SK-N-SH (cell line): ENCODE measurements around the gene CHST1. TPM values are rescaled to one million over a fixed set of nuclear protein-coding genes. Genes with fewer than 3 reads are reported as not detected.

Experiments used
- CTCF ChIA-PET: fragments of 300-600, 350-600 bp; formaldehyde crosslinking; extraction: SDS; loops from one replicate; lab custom pipeline; 2021; lab: Yijun Ruan, JAX
- POLR2A ChIA-PET: fragments of 350-600 bp; sonication (Branson Sonifier 250); formaldehyde crosslinking; extraction: SDS; loops from one replicate; lab custom pipeline; 2020; ENCODE audit warnings: antibody characterized with exemption, inconsistent platforms; lab: Yijun Ruan, JAX
- DNase-seq: peaks from one replicate; pipeline ENCODE4 v3.0.0; 2012
- H2AFZ ChIP-seq: fragments of 200-600 bp; sonication (generic); 2 replicates; pipeline ENCODE4 v1.8.1; 2016; ENCODE audit warnings: antibody characterized with exemption, mild to moderate bottlenecking, low read depth
- H3F3A ChIP-seq: fragments of 200-600 bp; sonication (generic); replicated peaks from 2 replicates; pipeline ENCODE3; 2016; ENCODE audit warnings: antibody characterized with exemption, mild to moderate bottlenecking; ENCODE audit not compliant: insufficient read depth
- H3K27ac ChIP-seq, 2 experiments: fragments of 200-500 bp in 1 of 2; fragments of 200-600 bp in 1 of 2; sonication (Bioruptor generic) in 1 of 2; sonication (generic), shearing (Covaris generic) in 1 of 2; 2 replicates each; pipeline versions ENCODE4 v1.5.1 to v1.6.1; 2014 to 2016; ENCODE audit warnings: low read depth in 2 of 2, inconsistent platforms in 1 of 2, low read length in 1 of 2, mild to moderate bottlenecking in 1 of 2, mixed read lengths in 1 of 2
- H3K27me3 ChIP-seq: fragments of 200-600 bp; sonication (generic), shearing (Covaris generic); 2 replicates; pipeline ENCODE4 v1.6.1; 2016; ENCODE audit warnings: mixed run types; ENCODE audit not compliant: insufficient read depth
- H3K36me3 ChIP-seq, 2 experiments: fragments of 200-500 bp in 1 of 2; fragments of 200-600 bp in 1 of 2; sonication (Bioruptor generic) in 1 of 2; sonication (generic) in 1 of 2; replicated peaks in 1 of 2; 2 replicates each; pipeline versions ENCODE3 to v1.5.1; 2014 to 2016; ENCODE audit warnings: low read length in 1 of 2, mild to moderate bottlenecking in 1 of 2; ENCODE audit not compliant: insufficient read depth in 2 of 2, control insufficient read depth in 1 of 2
- H3K4me1 ChIP-seq, 2 experiments: fragments of 200-500 bp in 1 of 2; fragments of 200-600 bp in 1 of 2; sonication (Bioruptor generic) in 1 of 2; sonication (generic), shearing (Covaris generic) in 1 of 2; 2 replicates each; pipeline versions ENCODE4 v1.5.1 to v1.6.1; 2014 to 2016; ENCODE audit warnings: low read depth in 1 of 2, low read length in 1 of 2, mixed run types in 1 of 2; ENCODE audit not compliant: insufficient read depth in 2 of 2, control insufficient read depth in 1 of 2
- H3K4me2 ChIP-seq: fragments of 200-600 bp; sonication (generic), shearing (Covaris generic); 2 replicates; pipeline ENCODE4 v1.6.1; 2017; ENCODE audit warnings: mixed run types
- H3K4me3 ChIP-seq, 2 experiments: fragments of 200-500 bp in 1 of 2; fragments of 200-600 bp in 1 of 2; sonication (Bioruptor generic) in 1 of 2; sonication (generic), shearing (Covaris generic) in 1 of 2; 2 replicates each; pipeline versions ENCODE4 v1.5.1 to v1.8.1; 2014 to 2016; ENCODE audit warnings: low read depth in 2 of 2, inconsistent platforms in 1 of 2, low read length in 1 of 2, mild to moderate bottlenecking in 1 of 2, mixed read lengths in 1 of 2, moderate library complexity in 1 of 2
- H3K79me2 ChIP-seq: fragments of 200-600 bp; sonication (generic); 2 replicates; pipeline ENCODE4 v1.8.1; 2017; ENCODE audit warnings: mild to moderate bottlenecking; ENCODE audit not compliant: insufficient read depth
- H3K9ac ChIP-seq: fragments of 200-600 bp; sonication (generic); 2 replicates; pipeline ENCODE4 v1.6.1; 2017; ENCODE audit warnings: mixed run types
- H3K9me2 ChIP-seq: fragments of 200-600 bp; sonication (generic); 2 replicates; pipeline ENCODE4 v1.6.1; 2017; ENCODE audit warnings: mixed run types
- H3K9me3 ChIP-seq: fragments of 200-600 bp; sonication (generic); 2 replicates; pipeline ENCODE4 v1.6.1; 2017; ENCODE audit warnings: mixed run types, mild to moderate bottlenecking, moderate library complexity
- H4K20me1 ChIP-seq: fragments of 200-600 bp; sonication (generic); 2 replicates; pipeline ENCODE4 v1.6.1; 2017; ENCODE audit warnings: mild to moderate bottlenecking, mixed run types; ENCODE audit not compliant: insufficient read depth
- ELF1 ChIP-seq: IDR thresholded peaks from 2 replicates; pipeline ENCODE4 v1.4.0; 2012
- EZH2phosphoT487 ChIP-seq: fragments of 200-600 bp; sonication (generic); IDR thresholded peaks from 2 replicates; pipeline ENCODE4 v1.6.1; 2017; ENCODE audit warnings: low read depth, mixed run types, mild to moderate bottlenecking, antibody characterized with exemption, moderate library complexity, borderline replicate concordance
- FOSL2 ChIP-seq: IDR thresholded peaks from 2 replicates; pipeline ENCODE4 v1.4.0; 2012; ENCODE audit warnings: low read depth, mild to moderate bottlenecking, moderate library complexity, borderline replicate concordance
- JUND ChIP-seq: IDR thresholded peaks from 2 replicates; pipeline ENCODE4 v1.4.0; 2012
- MEF2A ChIP-seq: IDR thresholded peaks from 2 replicates; pipeline ENCODE4 v1.4.0; 2012; ENCODE audit warnings: low read depth, borderline replicate concordance
- NFIC ChIP-seq: IDR thresholded peaks from 2 replicates; pipeline ENCODE4 v1.4.0; 2012; ENCODE audit warnings: borderline replicate concordance
- NRF1 ChIP-seq: IDR thresholded peaks from 2 replicates; pipeline ENCODE4 v1.6.1; 2012; ENCODE audit warnings: low read depth, mild to moderate bottlenecking, low read length
- POLR2AphosphoS5 ChIP-seq: IDR thresholded peaks from 2 replicates; pipeline ENCODE4 v1.6.1; 2012; ENCODE audit warnings: low read depth, low read length
- RAD21 ChIP-seq: IDR thresholded peaks from 2 replicates; pipeline ENCODE4 v1.6.1; 2012; ENCODE audit warnings: mild to moderate bottlenecking, low read length
- RCOR1 ChIP-seq: fragments of 150-350 bp; IDR thresholded peaks from 2 replicates; pipeline ENCODE4 v1.6.1; 2017; ENCODE audit warnings: antibody characterized with exemption, low read length
- RFX5 ChIP-seq: IDR thresholded peaks from 2 replicates; pipeline ENCODE4 v1.6.1; 2012; ENCODE audit warnings: mild to moderate bottlenecking, improper control_type of control experiment, low read length
- TAF1 ChIP-seq: IDR thresholded peaks from 2 replicates; pipeline ENCODE4 v1.6.1; 2012; ENCODE audit warnings: low read depth, mild to moderate bottlenecking, low read length, moderate library complexity, borderline replicate concordance
- TEAD4 ChIP-seq: IDR thresholded peaks from 2 replicates; pipeline ENCODE4 v1.4.0; 2012; ENCODE audit warnings: mild to moderate bottlenecking, borderline replicate concordance; ENCODE audit not compliant: insufficient read depth
- WGBS: methylation state at CpG from one replicate; pipeline ENCODE4 v1.1.6; 2017; ENCODE audit warnings: low lambda C conversion rate; 5-methylcytosine and 5-hydroxymethylcytosine counted together
- polyA plus RNA-seq, 3 experiments: library from polyadenylated mRNA; depleted of rRNA; stranded (reverse); fragments of >200 nt; gene quantifications; 2 replicates each; pipeline ENCODE4 v1.2.3, GENCODE V29; 2012
- TF ChIP-seq, protein P1 (sequence below): IDR thresholded peaks from 2 replicates; pipeline ENCODE4 v1.6.1; 2012; ENCODE audit warnings: mild to moderate bottlenecking, low read depth, low read length, moderate library complexity
- TF ChIP-seq, protein P2 (sequence below): fragments of 150-350 bp; IDR thresholded peaks from 2 replicates; pipeline ENCODE4 v1.6.1; 2017; ENCODE audit warnings: antibody characterized with exemption, low read length, low read depth, borderline replicate concordance
- TF ChIP-seq, protein P3 (sequence below): IDR thresholded peaks from 2 replicates; pipeline ENCODE4 v1.4.0; 2012; ENCODE audit warnings: low read depth
- TF ChIP-seq, protein P4 (sequence below): fragments of 200-600 bp; sonication (generic); IDR thresholded peaks from 2 replicates; pipeline ENCODE4 v1.6.1; 2017; ENCODE audit warnings: antibody characterized with exemption, mild to moderate bottlenecking, moderate library complexity
- TF ChIP-seq, protein P5 (sequence below): IDR thresholded peaks from 2 replicates; pipeline ENCODE4 v1.4.0; 2012; ENCODE audit warnings: low read depth, borderline replicate concordance

Gene CHST1
- polyA plus RNA-seq, 1 of the 3 experiments (the other 2 are of a cell fraction): 4.9 TPM

DNA sequence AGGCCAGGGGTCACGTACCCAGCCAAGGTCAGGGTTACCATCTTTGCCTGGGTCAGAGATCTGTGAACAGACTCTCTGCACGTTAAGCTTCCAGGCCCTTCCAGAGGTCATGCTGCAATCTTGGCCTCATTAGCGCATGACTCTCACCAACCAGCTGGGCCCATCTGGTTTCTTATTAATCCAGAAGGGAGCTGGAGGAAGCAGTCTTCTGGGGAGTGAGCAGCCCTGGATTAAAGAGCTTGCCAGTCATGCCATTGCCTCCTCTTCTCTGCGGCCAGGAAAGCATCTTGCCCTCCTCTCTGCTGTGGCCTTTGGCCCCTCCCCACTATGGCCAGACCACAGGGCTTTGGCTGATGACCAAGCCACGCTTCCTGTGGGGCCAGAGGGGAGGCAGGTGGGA is 57.4 kb downstream of the CHST1 start:
- Histone ChIP-seq H3K9ac (no peak overlapping the region), H3K4me3 (no peak overlapping the region), H3K27ac (no peak overlapping the region), H3K4me2 (no peak overlapping the region), H3K27me3 (no peaks in the 10 kb centered on the region; the same call in 1 of the 2 replicates), H3K4me1 (no peaks in the 10 kb centered on the region), H3F3A (no peaks in the 10 kb centered on the region), H2AFZ (no peak overlapping the region), H3K79me2 (no peaks in the 10 kb centered on the region), H4K20me1 (no peaks in the 10 kb centered on the region), H3K36me3 (no peaks in the 10 kb centered on the region), H3K9me3 (no peaks in the 10 kb centered on the region), H3K9me2 (no peaks in the 10 kb centered on the region)
- CTCF ChIA-PET: interaction anchor here (0.7 to 1.6 kb wide), 3 partner anchors 138 to 237 kb away, joined by 3 to 11 read pairs (median 9); no protein-coding TSS in a partner anchor
- DNase-seq: no peak
- POLR2A ChIA-PET: no interaction called here
- no peak for TF ChIP-seq TEAD4
- no peak for TF ChIP-seq POLR2AphosphoS5
- TF ChIP-seq ELF1: no peak
- TF ChIP-seq, protein P1, sequence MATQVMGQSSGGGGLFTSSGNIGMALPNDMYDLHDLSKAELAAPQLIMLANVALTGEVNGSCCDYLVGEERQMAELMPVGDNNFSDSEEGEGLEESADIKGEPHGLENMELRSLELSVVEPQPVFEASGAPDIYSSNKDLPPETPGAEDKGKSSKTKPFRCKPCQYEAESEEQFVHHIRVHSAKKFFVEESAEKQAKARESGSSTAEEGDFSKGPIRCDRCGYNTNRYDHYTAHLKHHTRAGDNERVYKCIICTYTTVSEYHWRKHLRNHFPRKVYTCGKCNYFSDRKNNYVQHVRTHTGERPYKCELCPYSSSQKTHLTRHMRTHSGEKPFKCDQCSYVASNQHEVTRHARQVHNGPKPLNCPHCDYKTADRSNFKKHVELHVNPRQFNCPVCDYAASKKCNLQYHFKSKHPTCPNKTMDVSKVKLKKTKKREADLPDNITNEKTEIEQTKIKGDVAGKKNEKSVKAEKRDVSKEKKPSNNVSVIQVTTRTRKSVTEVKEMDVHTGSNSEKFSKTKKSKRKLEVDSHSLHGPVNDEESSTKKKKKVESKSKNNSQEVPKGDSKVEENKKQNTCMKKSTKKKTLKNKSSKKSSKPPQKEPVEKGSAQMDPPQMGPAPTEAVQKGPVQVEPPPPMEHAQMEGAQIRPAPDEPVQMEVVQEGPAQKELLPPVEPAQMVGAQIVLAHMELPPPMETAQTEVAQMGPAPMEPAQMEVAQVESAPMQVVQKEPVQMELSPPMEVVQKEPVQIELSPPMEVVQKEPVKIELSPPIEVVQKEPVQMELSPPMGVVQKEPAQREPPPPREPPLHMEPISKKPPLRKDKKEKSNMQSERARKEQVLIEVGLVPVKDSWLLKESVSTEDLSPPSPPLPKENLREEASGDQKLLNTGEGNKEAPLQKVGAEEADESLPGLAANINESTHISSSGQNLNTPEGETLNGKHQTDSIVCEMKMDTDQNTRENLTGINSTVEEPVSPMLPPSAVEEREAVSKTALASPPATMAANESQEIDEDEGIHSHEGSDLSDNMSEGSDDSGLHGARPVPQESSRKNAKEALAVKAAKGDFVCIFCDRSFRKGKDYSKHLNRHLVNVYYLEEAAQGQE: no peak
- TF ChIP-seq JUND: no peak
- TF ChIP-seq EZH2phosphoT487: no peak
- no peak for TF ChIP-seq RAD21
- TF ChIP-seq, protein P2, sequence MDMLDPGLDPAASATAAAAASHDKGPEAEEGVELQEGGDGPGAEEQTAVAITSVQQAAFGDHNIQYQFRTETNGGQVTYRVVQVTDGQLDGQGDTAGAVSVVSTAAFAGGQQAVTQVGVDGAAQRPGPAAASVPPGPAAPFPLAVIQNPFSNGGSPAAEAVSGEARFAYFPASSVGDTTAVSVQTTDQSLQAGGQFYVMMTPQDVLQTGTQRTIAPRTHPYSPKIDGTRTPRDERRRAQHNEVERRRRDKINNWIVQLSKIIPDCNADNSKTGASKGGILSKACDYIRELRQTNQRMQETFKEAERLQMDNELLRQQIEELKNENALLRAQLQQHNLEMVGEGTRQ: no peak
- no peak for TF ChIP-seq FOSL2
- TF ChIP-seq, protein P3, sequence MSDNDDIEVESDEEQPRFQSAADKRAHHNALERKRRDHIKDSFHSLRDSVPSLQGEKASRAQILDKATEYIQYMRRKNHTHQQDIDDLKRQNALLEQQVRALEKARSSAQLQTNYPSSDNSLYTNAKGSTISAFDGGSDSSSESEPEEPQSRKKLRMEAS: no peak
- no peak for TF ChIP-seq MEF2A
- TF ChIP-seq NRF1: no peak
- TF ChIP-seq TAF1: no peak
- TF ChIP-seq, protein P4, sequence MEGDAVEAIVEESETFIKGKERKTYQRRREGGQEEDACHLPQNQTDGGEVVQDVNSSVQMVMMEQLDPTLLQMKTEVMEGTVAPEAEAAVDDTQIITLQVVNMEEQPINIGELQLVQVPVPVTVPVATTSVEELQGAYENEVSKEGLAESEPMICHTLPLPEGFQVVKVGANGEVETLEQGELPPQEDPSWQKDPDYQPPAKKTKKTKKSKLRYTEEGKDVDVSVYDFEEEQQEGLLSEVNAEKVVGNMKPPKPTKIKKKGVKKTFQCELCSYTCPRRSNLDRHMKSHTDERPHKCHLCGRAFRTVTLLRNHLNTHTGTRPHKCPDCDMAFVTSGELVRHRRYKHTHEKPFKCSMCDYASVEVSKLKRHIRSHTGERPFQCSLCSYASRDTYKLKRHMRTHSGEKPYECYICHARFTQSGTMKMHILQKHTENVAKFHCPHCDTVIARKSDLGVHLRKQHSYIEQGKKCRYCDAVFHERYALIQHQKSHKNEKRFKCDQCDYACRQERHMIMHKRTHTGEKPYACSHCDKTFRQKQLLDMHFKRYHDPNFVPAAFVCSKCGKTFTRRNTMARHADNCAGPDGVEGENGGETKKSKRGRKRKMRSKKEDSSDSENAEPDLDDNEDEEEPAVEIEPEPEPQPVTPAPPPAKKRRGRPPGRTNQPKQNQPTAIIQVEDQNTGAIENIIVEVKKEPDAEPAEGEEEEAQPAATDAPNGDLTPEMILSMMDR: no peak
- no peak for TF ChIP-seq NFIC
- no peak for TF ChIP-seq RFX5
- no peak for TF ChIP-seq RCOR1
- TF ChIP-seq, protein P5, sequence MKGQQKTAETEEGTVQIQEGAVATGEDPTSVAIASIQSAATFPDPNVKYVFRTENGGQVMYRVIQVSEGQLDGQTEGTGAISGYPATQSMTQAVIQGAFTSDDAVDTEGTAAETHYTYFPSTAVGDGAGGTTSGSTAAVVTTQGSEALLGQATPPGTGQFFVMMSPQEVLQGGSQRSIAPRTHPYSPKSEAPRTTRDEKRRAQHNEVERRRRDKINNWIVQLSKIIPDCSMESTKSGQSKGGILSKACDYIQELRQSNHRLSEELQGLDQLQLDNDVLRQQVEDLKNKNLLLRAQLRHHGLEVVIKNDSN: no peak
- 48% methylated on average over 4 of the region's 5 CpGs for WGBS
